Stimulated activated CD4-positive, alpha-beta T cell treated with anti-CD3 and anti-CD28 coated beads, Interleukin-1b, Interleukin-23, amount 100 ng/mL, for 48 hours (primary cell): ENCODE results near the gene C1QTNF12.

Experiments
- DNase-seq: peaks from one replicate; pipeline ENCODE4 v3.0.0-alpha.2; 2020

The C1QTNF12 gene

GRCh38 chr1:1210726-1211540 lies 35.6 kb downstream of the C1QTNF12 start:
- peak; percentile 1 for DNase-seq

GRCh38 chr1:1208713-1209433 lies 37.6 kb downstream of the C1QTNF12 start:
- DNase-seq, result peak; percentile 58

GRCh38 chr1:1207571-1207892 lies 39.0 kb downstream of the C1QTNF12 start:
- no peak for DNase-seq

GRCh38 chr1:1206966-1207531 lies 39.5 kb downstream of the C1QTNF12 start:
- DNase-seq, result peak; percentile 10

GRCh38 chr1:1206376-1206965 lies 40.1 kb downstream of the C1QTNF12 start, which contains the start of gene TNFRSF18:
Gene TNFRSF18 (minus strand): TSS chr1:1206592. CDS start chr1:1206571, 21 bp downstream.
- DNase-seq, result peak; percentile 46

GRCh38 chr1:1205769-1206375 lies 40.6 kb downstream of the C1QTNF12 start:
- DNase-seq, result peak; percentile 6

GRCh38 chr1:1204998-1205768 lies 41.3 kb downstream of the C1QTNF12 start:
- DNase-seq, result peak; percentile 4

- DNase-seq, result no peak
Observed at GRCh38 chr1:1204425-1204920, 42.0 kb downstream of the C1QTNF12 start.

GRCh38 chr1:1203561-1204424 lies 42.7 kb downstream of the C1QTNF12 start:
- DNase-seq, result peak; percentile 1

GRCh38 chr1:1202831-1203560 lies 43.5 kb downstream of the C1QTNF12 start:
- DNase-seq, result peak; percentile 2

- peak; percentile 85 for DNase-seq
Observed at GRCh38 chr1:1200876-1201810, 45.4 kb downstream of the C1QTNF12 start.

- DNase-seq, result peak; percentile 1
Observed at GRCh38 chr1:1199961-1200875, 46.3 kb downstream of the C1QTNF12 start.

GRCh38 chr1:1199141-1199960 lies 47.2 kb downstream of the C1QTNF12 start:
- peak; percentile 4 for DNase-seq

GRCh38 chr1:1198423-1199140 lies 47.9 kb downstream of the C1QTNF12 start:
- peak; percentile 1 for DNase-seq

- DNase-seq, result peak; percentile 1
Observed at GRCh38 chr1:1197551-1198422, 48.7 kb downstream of the C1QTNF12 start.
